Gastroesophageal sphincter (tissue), 4 donors: Measurements from ENCODE around the gene PNMA6A. TPM values are rescaled to one million over a fixed set of nuclear protein-coding genes. Genes with fewer than 3 reads are reported as not detected.
"Not testable (repeated sequence)": the region's sequence is repeated elsewhere in the genome, so short reads cannot be mapped to it uniquely, and the experiment has no call there.

Experiments used
- ATAC-seq: fragments of 150-250 bp; one replicate; pipeline ENCODE4 v1.9.1; 2016; ENCODE audit warnings: mild to moderate bottlenecking, moderate library complexity
- H3K27ac ChIP-seq, 4 donors: fragments of 200-600 bp; sonication (generic) in 3 of 4; 1 replicate in 3 of 4; 2 replicates in 1 of 4; pipeline ENCODE4 v1.5.1; 2016 to 2019
- H3K27me3 ChIP-seq: fragments of 200-600 bp; sonication (generic); one replicate; pipeline ENCODE4 v1.5.1; 2019
- H3K36me3 ChIP-seq, 2 donors: fragments of 200-600 bp; sonication (generic); one replicate each; pipeline ENCODE4 v1.5.1; 2019; ENCODE audit warnings: control low read depth in 1 of 2
- H3K4me1 ChIP-seq, 3 donors: fragments of 200-600 bp; sonication (generic); 1 replicate in 2 of 3; 2 replicates in 1 of 3; pipeline ENCODE4 v1.5.1; 2016 to 2019; ENCODE audit warnings: control low read depth in 2 of 3
- H3K4me3 ChIP-seq, 2 donors: fragments of 200-600 bp; sonication (generic); one replicate each; pipeline ENCODE4 v1.5.1; 2019; ENCODE audit warnings: mild to moderate bottlenecking in 1 of 2, moderate library complexity in 1 of 2
- H3K9me3 ChIP-seq, 3 donors: fragments of 200-600 bp; sonication (generic); one replicate each; pipeline ENCODE4 v1.5.1; 2017 to 2019; ENCODE audit warnings: control low read depth in 2 of 3
- EP300 ChIP-seq: sonication (generic); formaldehyde crosslinking; IDR thresholded peaks from one replicate; pipeline ENCODE4 v1.6.1; 2017; ENCODE audit warnings: antibody characterized with exemption, mild to moderate bottlenecking
- POLR2A ChIP-seq, 2 donors: fragments of 450-650 bp; IDR thresholded peaks; one replicate each; pipeline ENCODE4 v1.6.1; 2017; ENCODE audit warnings: antibody characterized with exemption in 2 of 2, mild to moderate bottlenecking in 2 of 2, moderate library complexity in 1 of 2
- POLR2AphosphoS5 ChIP-seq: sonication (generic); formaldehyde crosslinking; IDR thresholded peaks from one replicate; pipeline ENCODE4 v1.6.1; 2017; ENCODE audit warnings: antibody characterized with exemption
- WGBS, 2 donors: methylation state at CpG; one replicate each; pipeline ENCODE4 v1.1.5; 2018; ENCODE audit warnings: low coverage in 1 of 2; 5-methylcytosine and 5-hydroxymethylcytosine counted together
- total RNA-seq, 4 donors: library from RNA; depleted of rRNA; stranded (reverse); fragments of >200 nt; gene quantifications; one replicate each; pipeline ENCODE4 v1.1.0, GENCODE V29; 2016
- TF ChIP-seq, protein P1 (sequence below), 4 experiments: fragments of 200-600 bp in 2 of 4; fragments of 450-650 bp in 2 of 4; sonication (generic) in 1 of 4; IDR thresholded peaks; one replicate each; pipeline ENCODE4 v1.5.1; 2017 to 2019; ENCODE audit warnings: antibody characterized with exemption in 4 of 4, mild to moderate bottlenecking in 2 of 4, moderate library complexity in 2 of 4

Gene PNMA6A
- total RNA-seq, 4 donors from 2014 or later: 0.31 to 4.2 (median 2.3) TPM

DNA sequence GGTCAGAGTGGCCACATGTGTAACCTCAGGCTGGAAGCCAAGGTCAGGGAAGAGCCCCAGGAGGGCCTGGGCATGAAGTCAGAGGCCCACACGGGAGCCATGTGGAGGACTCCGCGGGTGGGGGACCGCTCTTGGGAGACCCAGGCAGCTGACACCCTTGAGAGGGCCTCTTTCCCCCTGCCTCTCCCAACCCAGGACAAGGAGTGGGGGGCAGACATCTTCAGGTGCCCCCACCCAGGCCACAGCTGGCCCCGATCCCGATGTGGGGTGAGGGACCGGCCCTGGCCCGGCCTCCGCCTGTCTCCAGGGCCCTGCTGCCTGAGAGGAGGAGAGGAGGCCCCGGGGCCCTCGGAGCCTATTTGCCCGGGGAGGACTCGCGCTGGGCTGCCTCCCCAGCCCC, 3.1 kb downstream of the PNMA6A start:
- ATAC-seq: no peak
- TF ChIP-seq, protein P1, sequence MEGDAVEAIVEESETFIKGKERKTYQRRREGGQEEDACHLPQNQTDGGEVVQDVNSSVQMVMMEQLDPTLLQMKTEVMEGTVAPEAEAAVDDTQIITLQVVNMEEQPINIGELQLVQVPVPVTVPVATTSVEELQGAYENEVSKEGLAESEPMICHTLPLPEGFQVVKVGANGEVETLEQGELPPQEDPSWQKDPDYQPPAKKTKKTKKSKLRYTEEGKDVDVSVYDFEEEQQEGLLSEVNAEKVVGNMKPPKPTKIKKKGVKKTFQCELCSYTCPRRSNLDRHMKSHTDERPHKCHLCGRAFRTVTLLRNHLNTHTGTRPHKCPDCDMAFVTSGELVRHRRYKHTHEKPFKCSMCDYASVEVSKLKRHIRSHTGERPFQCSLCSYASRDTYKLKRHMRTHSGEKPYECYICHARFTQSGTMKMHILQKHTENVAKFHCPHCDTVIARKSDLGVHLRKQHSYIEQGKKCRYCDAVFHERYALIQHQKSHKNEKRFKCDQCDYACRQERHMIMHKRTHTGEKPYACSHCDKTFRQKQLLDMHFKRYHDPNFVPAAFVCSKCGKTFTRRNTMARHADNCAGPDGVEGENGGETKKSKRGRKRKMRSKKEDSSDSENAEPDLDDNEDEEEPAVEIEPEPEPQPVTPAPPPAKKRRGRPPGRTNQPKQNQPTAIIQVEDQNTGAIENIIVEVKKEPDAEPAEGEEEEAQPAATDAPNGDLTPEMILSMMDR (IDR thresholded peaks at IDR 0.05): no peak
- no peak for TF ChIP-seq POLR2A (IDR thresholded peaks at IDR 0.05)
- TF ChIP-seq POLR2AphosphoS5: no peak
- TF ChIP-seq EP300: no peak
- Histone ChIP-seq H3K4me1 (no peaks in the 10 kb centered on the region), H3K27ac (no peak overlapping the region), H3K9me3 (no peaks in the 10 kb centered on the region), H3K4me3 (no peak overlapping the region), H3K36me3 (no peaks in the 10 kb centered on the region), H3K27me3 (no peaks in the 10 kb centered on the region)
- WGBS, 2 donors: no CpG with 5 or more reads among the region's 14 CpGs

DNA sequence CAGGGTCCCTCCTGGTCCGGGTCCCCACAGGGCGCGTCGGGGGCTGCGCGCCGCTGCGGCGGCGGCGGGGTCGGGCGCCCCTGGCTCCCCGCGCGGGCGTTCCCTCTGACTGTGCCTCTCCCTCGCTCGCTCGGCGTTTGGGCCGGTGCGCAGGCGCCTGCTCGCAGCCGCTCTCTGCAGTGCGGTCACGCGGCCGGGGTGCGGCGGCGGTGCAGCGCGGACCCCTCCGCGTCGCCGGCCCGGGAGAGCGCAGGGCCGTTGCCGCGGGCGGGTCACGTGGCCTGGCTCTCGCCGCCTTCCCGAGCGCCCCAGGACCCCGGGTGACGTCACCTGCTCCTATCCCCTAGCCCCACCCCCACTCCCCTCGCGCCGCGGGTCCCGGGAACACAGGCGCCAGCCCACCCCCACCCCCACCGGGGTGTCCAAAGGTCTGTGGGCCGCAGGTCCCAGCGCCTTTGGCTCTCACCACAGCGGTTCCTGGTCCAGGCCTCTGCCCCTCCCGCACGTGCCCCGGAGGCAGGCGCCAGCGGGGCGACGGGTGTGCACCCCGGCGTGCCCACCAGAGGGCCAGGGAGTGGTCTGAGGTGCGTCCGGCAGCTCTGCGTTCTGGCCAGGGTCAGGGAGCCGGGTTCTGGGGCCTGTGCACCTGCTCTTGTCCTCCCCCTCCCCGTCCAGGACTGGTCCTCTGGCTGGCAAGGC, 5.3 kb downstream of the PNMA6A start:
- H3K4me3 ChIP-seq, H3K9me3 ChIP-seq, H3K27me3 ChIP-seq, H3K27ac ChIP-seq, H3K4me1 ChIP-seq, H3K36me3 ChIP-seq: not testable (repeated sequence)
- peak; percentile 62 for ATAC-seq
- no CpG with 5 or more reads among the region's 76 CpGs for WGBS, 2 donors

DNA sequence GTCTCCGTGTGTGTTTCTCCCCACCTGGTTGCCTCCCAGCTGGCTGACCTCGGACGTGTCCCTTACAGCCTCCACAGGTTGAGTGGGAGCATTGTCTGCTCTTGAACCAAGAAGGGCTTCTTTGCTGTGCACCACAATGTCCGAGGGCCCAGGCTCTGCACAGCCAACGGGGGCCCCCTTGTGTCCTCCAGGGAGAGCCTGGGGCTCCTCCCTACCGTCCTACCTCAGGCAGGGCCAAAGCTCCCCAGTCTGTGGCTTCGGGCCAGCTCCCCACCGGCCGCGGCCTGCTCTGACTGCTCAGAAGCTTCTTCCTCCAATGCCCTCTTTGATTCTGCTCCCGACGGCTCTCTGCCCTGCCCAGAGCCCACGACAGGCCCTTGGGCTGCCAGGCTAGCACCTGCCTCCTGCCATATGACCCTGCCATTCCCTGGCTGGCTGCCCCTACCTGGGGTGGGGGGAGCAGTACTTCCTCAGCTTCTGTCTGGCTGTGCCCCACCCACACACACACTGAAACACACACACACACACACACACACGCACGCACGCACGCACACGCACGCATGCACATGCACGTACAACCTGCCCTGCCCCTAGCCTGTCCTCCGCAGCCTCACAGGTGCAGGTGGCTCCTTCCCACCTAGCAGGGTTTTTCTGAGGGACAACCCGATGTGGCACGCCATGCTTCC, 11.1 kb downstream of the PNMA6A start:
- H3K4me1 ChIP-seq, H3K4me3 ChIP-seq, H3K36me3 ChIP-seq, ATAC-seq, H3K27ac ChIP-seq, H3K9me3 ChIP-seq, H3K27me3 ChIP-seq: not testable (repeated sequence)
- 61% methylated on average over 3 of the region's 23 CpGs; no CpG with 5 or more reads in 1 of the 2 donors for WGBS, 2 donors

DNA sequence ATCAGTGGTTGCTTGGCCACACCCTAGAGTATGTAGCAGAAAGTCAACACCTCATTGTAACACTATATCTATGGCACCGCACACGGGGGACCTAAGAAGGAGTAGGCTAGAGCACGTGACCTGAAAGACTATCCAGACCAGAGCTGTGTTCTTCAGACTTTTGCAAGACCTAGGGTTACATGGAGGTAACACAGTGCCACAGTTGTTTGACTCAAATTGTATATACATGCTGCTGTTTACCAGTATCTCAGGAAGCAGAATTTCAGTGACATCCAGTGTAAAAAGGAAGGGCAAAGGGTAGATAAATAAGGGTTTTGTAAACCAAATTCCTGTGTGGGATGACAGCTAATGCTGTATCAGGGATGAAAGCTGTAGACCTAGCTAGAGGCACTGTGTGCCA, 30.2 kb downstream of the PNMA6A start:
- Histone ChIP-seq H3K4me3 (no peak overlapping the region), H3K27ac (no peak overlapping the region), H3K4me1 (no peaks in the 10 kb centered on the region), H3K36me3 (no peaks in the 10 kb centered on the region), H3K27me3 (no peaks in the 10 kb centered on the region), H3K9me3 (no peaks in the 10 kb centered on the region)
- no peak for ATAC-seq
- no CpG with 5 or more reads among the region's 3 CpGs for WGBS, 2 donors
- TF ChIP-seq, protein P1 (IDR thresholded peaks at IDR 0.05): no peak
- no peak for TF ChIP-seq EP300
- TF ChIP-seq POLR2AphosphoS5: no peak
- no peak for TF ChIP-seq POLR2A (IDR thresholded peaks at IDR 0.05)

DNA sequence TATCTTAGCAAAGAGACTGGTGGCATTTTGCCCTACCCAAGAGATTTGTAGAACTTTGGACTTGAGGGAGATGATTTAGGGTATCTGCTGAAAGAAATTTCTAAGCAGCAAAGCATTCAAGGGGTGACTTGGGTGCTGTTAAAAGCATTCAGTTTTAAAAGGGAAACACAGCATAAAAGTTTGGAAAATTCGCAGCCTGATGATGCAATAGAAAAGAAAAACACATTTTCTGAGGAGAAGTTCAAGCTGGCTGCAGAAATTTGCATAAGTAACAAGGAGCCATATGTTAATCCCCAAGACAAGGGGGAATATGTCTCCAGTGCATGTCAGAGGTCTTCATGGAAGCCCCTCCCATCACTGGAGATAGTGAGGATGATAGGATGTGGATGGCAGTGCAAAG, 32.7 kb downstream of the PNMA6A start:
- not testable (repeated sequence) for H3K27ac ChIP-seq
- 43 to 60% methylated on average over 1 of the region's 1 CpG for WGBS, 2 donors

DNA sequence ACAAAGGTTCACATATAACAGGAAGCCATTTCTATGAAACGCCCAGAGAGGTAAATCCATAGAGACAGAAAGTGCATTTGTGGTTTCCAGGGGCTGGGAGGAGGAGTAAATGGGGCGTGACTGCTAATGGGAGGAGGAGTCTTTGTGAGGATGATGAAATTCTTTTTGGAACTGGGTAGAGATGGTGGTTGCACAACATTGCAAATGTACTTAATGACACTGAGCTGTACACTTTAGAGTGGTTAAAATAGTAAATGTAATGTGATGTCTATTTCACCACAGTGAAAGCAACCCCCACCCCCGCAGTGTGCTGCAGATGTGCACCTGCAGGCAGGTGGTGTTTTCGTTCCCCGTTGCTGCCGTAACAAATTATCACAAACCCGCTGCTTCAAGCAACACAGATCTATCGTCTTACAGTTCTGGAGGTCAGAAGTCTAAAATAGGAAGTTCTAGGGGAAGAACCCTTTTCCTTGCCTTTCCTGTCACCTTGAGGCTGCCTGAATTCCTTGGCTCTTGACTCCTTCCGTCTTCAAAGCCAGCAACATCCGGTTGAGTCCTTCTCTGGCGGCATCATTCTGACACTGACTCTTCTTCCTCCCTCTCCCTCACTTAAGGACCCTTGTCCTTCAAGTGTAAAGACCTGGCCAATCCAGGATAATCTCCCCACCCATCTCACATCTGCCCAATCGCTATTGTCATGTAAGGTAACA, 34.0 kb downstream of the PNMA6A start:
- not testable (repeated sequence) for H3K4me1 ChIP-seq, H3K36me3 ChIP-seq, H3K9me3 ChIP-seq, H3K27ac ChIP-seq, H3K4me3 ChIP-seq, ATAC-seq, H3K27me3 ChIP-seq
- WGBS, 2 donors: 29% methylated on average over 1 of the region's 12 CpGs; no CpG with 5 or more reads in 1 of the 2 donors

More for the DNA sequence above, 32.7 kb downstream of the PNMA6A start:
- H3K9me3 ChIP-seq, H3K36me3 ChIP-seq, H3K4me3 ChIP-seq, H3K27me3 ChIP-seq, H3K4me1 ChIP-seq, ATAC-seq: not testable (repeated sequence)

DNA sequence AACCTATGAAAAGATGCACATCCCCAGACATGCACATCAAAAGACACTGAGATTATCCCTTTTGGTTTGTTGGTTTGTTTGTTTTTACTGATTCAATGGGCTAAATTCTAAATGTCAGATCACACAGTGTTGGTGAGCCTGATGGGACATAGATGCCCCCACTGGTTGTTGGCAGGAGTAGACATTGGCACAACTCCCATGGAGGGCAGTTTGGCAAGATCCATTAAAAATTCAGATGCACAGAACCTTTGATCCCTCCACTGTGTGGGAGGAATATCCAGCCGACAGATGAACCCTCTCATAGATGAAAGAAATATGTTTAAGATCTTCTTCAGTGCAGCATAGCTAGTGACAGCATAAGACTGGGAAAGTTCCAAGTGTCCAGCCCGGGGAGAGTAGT, 38.5 kb downstream of the PNMA6A start:
- not testable (repeated sequence) for ATAC-seq, H3K4me3 ChIP-seq
- no CpG with 5 or more reads among the region's 2 CpGs for WGBS, 2 donors

DNA sequence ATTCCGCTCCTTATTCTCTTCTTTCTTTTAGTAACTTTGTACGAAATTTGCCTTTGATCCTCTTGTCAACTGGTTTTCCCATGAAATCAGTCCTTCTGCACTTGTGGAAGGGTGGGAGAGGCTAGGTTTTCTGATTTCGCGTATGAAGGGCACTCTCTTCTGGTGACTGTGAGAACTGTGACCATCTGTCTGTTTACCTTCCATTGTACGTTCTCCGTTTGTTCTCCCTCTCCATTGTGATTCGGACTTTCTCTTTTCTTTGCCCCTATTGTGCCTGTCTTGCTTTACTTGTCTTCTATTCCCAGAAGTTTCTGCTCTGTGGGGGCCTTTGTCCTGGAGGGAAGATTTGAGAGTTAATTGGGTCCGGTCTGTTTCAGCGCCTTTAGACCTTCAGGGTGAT, 41.6 kb downstream of the PNMA6A start:
- H3K36me3 ChIP-seq, H3K27ac ChIP-seq, H3K9me3 ChIP-seq, H3K27me3 ChIP-seq, H3K4me1 ChIP-seq, H3K4me3 ChIP-seq, ATAC-seq: not testable (repeated sequence)
- WGBS, 2 donors: no CpG with 5 or more reads among the region's 9 CpGs

More for the DNA sequence above, 38.5 kb downstream of the PNMA6A start:
- H3K27ac ChIP-seq, H3K9me3 ChIP-seq, H3K4me1 ChIP-seq, H3K27me3 ChIP-seq, H3K36me3 ChIP-seq: not testable (repeated sequence)

DNA sequence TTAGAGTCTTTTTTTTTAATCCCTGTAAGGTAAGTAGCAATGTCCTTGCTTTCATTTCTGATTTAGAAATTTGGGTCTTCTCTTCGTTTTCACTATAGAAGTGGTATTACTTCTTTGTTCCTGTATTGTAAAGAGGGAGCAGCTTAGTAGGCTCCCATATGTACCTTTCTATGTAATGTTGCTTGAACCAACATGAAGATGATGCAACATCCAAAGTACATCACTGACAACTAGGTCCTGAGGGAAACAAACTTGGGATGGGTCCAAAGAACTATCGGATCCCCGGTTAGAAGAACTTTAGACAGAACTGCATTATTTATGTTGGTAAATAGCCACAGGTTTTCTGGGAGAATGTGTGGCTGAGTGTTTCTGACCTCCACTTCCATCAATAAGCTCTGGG, 45.5 kb downstream of the PNMA6A start:
- not testable (repeated sequence) for H3K27me3 ChIP-seq, H3K4me1 ChIP-seq, H3K27ac ChIP-seq, ATAC-seq, H3K36me3 ChIP-seq, H3K9me3 ChIP-seq, H3K4me3 ChIP-seq
- no CpG with 5 or more reads among the region's 3 CpGs for WGBS, 2 donors

DNA sequence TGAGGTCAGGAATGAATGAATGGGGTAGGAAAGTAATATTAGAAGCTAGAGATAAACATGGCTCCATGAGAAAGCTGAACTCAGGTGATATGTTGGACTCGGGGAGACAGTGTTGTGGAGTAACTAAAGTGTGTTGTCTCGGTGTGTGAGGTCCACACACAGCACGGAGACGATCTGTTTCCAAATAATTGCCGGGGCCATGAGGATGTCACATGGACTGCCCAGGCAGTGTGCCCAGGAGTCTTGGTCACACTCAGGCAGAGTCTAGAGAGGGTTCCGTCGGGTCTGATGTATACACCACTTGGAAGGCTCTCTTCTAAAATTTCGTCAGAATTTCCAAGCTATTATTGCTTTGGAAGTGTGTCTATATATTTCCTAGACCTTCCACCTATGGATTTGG, 48.0 kb downstream of the PNMA6A start:
- H3K36me3 ChIP-seq, H3K9me3 ChIP-seq, H3K4me3 ChIP-seq, H3K27me3 ChIP-seq, H3K4me1 ChIP-seq, ATAC-seq, H3K27ac ChIP-seq: not testable (repeated sequence)
- WGBS, 2 donors: no CpG with 5 or more reads among the region's 8 CpGs

DNA sequence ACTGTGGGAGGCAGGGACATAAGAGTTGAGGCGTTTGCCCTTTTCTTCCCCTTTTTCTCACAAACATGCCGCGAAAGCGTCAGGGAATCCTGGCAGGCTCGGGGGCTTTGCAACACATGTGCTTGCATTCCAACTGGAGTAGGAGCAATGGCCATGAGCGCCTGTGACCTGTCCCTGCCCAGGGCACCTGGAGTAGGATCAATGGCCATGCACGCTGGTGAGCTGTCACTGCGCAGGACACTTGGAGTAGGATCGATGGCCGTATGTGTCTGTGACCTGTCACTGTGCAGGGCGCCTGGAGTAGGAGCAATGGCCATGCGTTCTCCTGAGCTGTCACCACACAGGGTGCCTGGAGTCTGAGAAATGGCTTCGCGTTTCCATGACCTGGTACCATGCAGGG, 51.2 kb downstream of the PNMA6A start:
- not testable (repeated sequence) for H3K4me3 ChIP-seq, H3K9me3 ChIP-seq, H3K27me3 ChIP-seq, H3K36me3 ChIP-seq, H3K4me1 ChIP-seq, H3K27ac ChIP-seq, ATAC-seq
- WGBS, 2 donors: no CpG with 5 or more reads among the region's 14 CpGs
